Stimulated activated CD4-positive, alpha-beta T cell treated with anti-CD3 and anti-CD28 coated beads, Interleukin-2, amount 100 ng/mL, for 24 hours (primary cell): Measurements from ENCODE around the gene PHYHIPL.
"Not testable (repeated sequence)": the region's sequence is repeated elsewhere in the genome, so short reads cannot be mapped to it uniquely, and the experiment has no call there.

Experiments used
- DNase-seq, 2 donors: peaks; one replicate each; pipeline ENCODE4 v3.0.0-alpha.2; 2020

PHYHIPL gene

GRCh38 chr10:59206204-59206720, 29.8 kb downstream of the PHYHIPL start:
- DNase-seq = no peak

GRCh38 chr10:59212301-59212798, 35.9 kb downstream of the PHYHIPL start:
- no peak for DNase-seq

- no peak for DNase-seq
Observed at GRCh38 chr10:59214160-59214559, 37.7 kb downstream of the PHYHIPL start.

GRCh38 chr10:59216178-59216869, 39.9 kb downstream of the PHYHIPL start:
- no peak for DNase-seq

GRCh38 chr10:59222788-59223187, 46.3 kb downstream of the PHYHIPL start:
- DNase-seq = no peak

- not testable (repeated sequence) for DNase-seq
Observed at GRCh38 chr10:59223597-59223996, 47.2 kb downstream of the PHYHIPL start.

GRCh38 chr10:59225211-59225610, 48.8 kb downstream of the PHYHIPL start:
- no peak for DNase-seq

- no peak for DNase-seq
Observed at GRCh38 chr10:59227136-59227673, 50.8 kb downstream of the PHYHIPL start.

GRCh38 chr10:59229441-59229840, 53.0 kb downstream of the PHYHIPL start:
- no peak for DNase-seq

- DNase-seq = no peak
Observed at GRCh38 chr10:59234194-59234593, 57.8 kb downstream of the PHYHIPL start.

GRCh38 chr10:59234816-59235429, 58.5 kb downstream of the PHYHIPL start:
- no peak for DNase-seq

- no peak for DNase-seq
Observed at GRCh38 chr10:59236064-59236697, 59.7 kb downstream of the PHYHIPL start.

- DNase-seq = no peak
Observed at GRCh38 chr10:59237775-59238174, 61.3 kb downstream of the PHYHIPL start.

- not testable (repeated sequence) for DNase-seq
Observed at GRCh38 chr10:59239108-59239507, 62.7 kb downstream of the PHYHIPL start.

- DNase-seq = no peak
Observed at GRCh38 chr10:59240582-59241183, 64.2 kb downstream of the PHYHIPL start.

GRCh38 chr10:59242057-59242456, 65.6 kb downstream of the PHYHIPL start:
- no peak for DNase-seq

GRCh38 chr10:59242991-59243390, 66.5 kb downstream of the PHYHIPL start:
- no peak for DNase-seq

GRCh38 chr10:59243611-59244195, 67.3 kb downstream of the PHYHIPL start:
- DNase-seq = no peak

GRCh38 chr10:59244871-59245270, 68.4 kb downstream of the PHYHIPL start:
- DNase-seq = no peak

- DNase-seq = no peak
Observed at GRCh38 chr10:59245686-59246085, 69.2 kb downstream of the PHYHIPL start.

GRCh38 chr10:59252491-59252890, 76.0 kb downstream of the PHYHIPL start:
- no peak for DNase-seq

- no peak for DNase-seq
Observed at GRCh38 chr10:59255463-59255862, 79.0 kb downstream of the PHYHIPL start.

GRCh38 chr10:59257224-59257623, 80.8 kb downstream of the PHYHIPL start:
- no peak for DNase-seq
